GM23338 (cell line): Measurements from ENCODE around the gene PRR20D. TPM values are rescaled to one million over a fixed set of nuclear protein-coding genes. Genes with fewer than 3 reads are reported as not detected.

Experiments
- EZH2 ChIP-seq: fragments of 200-600 bp; sonication (generic); IDR thresholded peaks from one replicate; pipeline ENCODE4 v1.8.0; 2017; ENCODE audit warnings: antibody characterized with exemption, mild to moderate bottlenecking, low read depth; ENCODE audit not compliant: unreplicated experiment
- JUNB ChIP-seq: IDR thresholded peaks from one replicate; pipeline ENCODE4 v1.6.1; 2016; ENCODE audit warnings: antibody characterized with exemption; ENCODE audit not compliant: unreplicated experiment
- REST ChIP-seq: IDR thresholded peaks from one replicate; pipeline ENCODE4 v1.6.1; 2018; ENCODE audit warnings: antibody characterized with exemption; ENCODE audit not compliant: unreplicated experiment
- STAT1 ChIP-seq: IDR thresholded peaks from one replicate; pipeline ENCODE4 v1.6.1; 2016; ENCODE audit warnings: antibody characterized with exemption; ENCODE audit not compliant: unreplicated experiment
- ZNF114 ChIP-seq: fragments of 250-450 bp; sonication (Bioruptor Pico); IDR thresholded peaks from 2 replicates; pipeline ENCODE4 v1.5.0; 2020; ENCODE audit warnings: mild to moderate bottlenecking, moderate library complexity
- polyA plus RNA-seq: library from polyadenylated mRNA; unstranded; fragments of >200 nt; fragmentation: Nextera tagmentation; extraction: Ambion mirVana; gene quantifications from 2 replicates; pipeline ENCODE4 v1.2.1, GENCODE V29; 2016
- small RNA-seq: library from RNA; depleted of rRNA; stranded (forward); fragments of <200 nt; gene quantifications from one replicate; pipeline ENCODE3, GENCODE V24; 2014; ENCODE audit warnings: low replicate concordance
- total RNA-seq: library from RNA; depleted of rRNA; stranded (reverse); fragments of >200 nt; shearing (Covaris generic); gene quantifications from 2 replicates; pipeline ENCODE4 v1.2.3, GENCODE V29; 2014; rRNA removed

PRR20D gene
- total and polyA plus RNA-seq, 2 experiments from 2014 or later = not detected

- TF ChIP-seq REST (no peak), JUNB (no peak), ZNF114 (CRISPR knock-in tag) (no peak), EZH2 (no peak), STAT1 (no peak)
Observed at GRCh38 chr13:57212989-57213388, 52.6 kb downstream of the PRR20D start (continued).

Small RNA genes lying within 50 kb of the gene (small RNA-seq; reads per million reads assigned to genes)
- not detected for gene PRR20FP

Other genes starting within 250 kb of the PRR20D start
- gene PRR20A, start 19.7 kb upstream of the PRR20D start, total RNA-seq = not detected in 2 replicates
- not detected in 2 replicates for gene PRR20A, start 19.7 kb upstream of the PRR20D start, polyA plus RNA-seq
- not detected in 2 replicates for gene PRR20B, start 13.1 kb upstream of the PRR20D start, total RNA-seq
- gene PRR20B, start 13.1 kb upstream of the PRR20D start, polyA plus RNA-seq = not detected in 2 replicates
- not detected in 2 replicates for gene PRR20C, start 6.6 kb upstream of the PRR20D start, total RNA-seq
- not detected in 2 replicates for gene PRR20C, start 6.6 kb upstream of the PRR20D start, polyA plus RNA-seq
- gene PRR20E, start 6.6 kb downstream of the PRR20D start, total RNA-seq = not detected in 2 replicates
- gene PRR20E, start 6.6 kb downstream of the PRR20D start, polyA plus RNA-seq = not detected in 2 replicates